ENCODE measurements around the gene CSNK2B. TPM values are rescaled to one million over a fixed set of nuclear protein-coding genes. Genes with fewer than 3 reads are reported as not detected.

Gene CSNK2B
- total and polyA plus RNA-seq, 9 of the 15 experiments (the other 6 are each of a cell fraction or from before 2014, with no cell fraction given): 120 to 1,126 (median 529) TPM

DNA sequence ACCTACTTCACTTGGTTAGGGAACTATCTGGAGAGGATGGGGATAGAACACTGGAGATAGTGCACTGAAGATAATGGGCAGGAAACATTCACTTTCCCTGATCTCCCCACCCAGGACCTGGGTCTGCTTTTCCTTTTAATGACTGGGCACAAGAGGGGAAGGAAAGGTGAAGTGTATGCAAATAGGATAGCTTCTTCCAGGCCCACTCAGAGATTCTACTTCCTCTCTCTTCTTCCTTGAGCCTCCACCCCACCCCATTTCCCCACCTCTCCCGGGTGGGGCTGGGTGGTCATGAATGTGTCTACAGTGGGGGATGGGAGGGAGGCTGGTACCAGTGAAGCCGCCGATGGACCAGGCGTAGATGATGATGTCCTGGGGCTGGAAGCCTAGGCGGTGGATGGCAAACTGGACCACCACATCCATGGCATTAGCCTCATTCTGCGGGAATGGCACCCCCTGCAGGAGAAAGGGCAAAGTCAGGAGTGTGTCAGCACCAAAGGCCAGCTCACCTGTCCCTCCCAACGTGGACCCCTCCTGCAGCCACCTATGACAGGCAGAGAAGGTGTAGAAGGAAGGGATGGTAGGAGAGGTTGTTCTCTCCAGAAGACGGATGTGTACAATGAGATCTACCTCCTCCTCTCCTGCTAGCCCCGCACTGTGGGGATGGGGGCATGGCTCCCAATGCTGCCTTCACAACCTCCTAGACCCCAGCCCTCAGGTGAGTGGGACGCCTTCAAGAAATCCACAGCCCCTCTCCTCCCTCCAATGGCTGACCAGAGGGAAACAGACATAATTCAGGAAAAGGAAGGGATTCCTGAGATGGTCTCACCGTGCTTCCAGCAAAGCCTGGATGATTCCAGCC lies 23.6 kb downstream of the CSNK2B start (continued):
- no peak for TF ChIP-seq SIN3B (IDR thresholded peaks at IDR 0.05; ENCODE audit: low read depth)
- no peak for TF ChIP-seq FIP1L1 (IDR thresholded peaks at IDR 0.05; ENCODE audit: low read depth, low read length, poor library complexity, severe bottlenecking)
- no peak for TF ChIP-seq ZNF444 (CRISPR knock-in tag; IDR thresholded peaks at IDR 0.05)
- TF ChIP-seq, protein P1, sequence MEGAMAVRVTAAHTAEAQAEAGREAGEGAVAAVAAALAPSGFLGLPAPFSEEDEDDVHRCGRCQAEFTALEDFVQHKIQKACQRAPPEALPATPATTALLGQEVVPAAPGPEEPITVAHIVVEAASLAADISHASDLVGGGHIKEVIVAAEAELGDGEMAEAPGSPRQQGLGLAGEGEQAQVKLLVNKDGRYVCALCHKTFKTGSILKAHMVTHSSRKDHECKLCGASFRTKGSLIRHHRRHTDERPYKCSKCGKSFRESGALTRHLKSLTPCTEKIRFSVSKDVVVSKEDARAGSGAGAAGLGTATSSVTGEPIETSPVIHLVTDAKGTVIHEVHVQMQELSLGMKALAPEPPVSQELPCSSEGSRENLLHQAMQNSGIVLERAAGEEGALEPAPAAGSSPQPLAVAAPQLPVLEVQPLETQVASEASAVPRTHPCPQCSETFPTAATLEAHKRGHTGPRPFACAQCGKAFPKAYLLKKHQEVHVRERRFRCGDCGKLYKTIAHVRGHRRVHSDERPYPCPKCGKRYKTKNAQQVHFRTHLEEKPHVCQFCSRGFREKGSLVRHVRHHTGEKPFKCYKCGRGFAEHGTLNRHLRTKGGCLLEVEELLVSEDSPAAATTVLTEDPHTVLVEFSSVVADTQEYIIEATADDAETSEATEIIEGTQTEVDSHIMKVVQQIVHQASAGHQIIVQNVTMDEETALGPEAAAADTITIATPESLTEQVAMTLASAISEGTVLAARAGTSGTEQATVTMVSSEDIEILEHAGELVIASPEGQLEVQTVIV (CRISPR knock-in tag; IDR thresholded peaks at IDR 0.05; ENCODE audit: borderline replicate concordance): no peak
- no peak for TF ChIP-seq ZNF239 (CRISPR knock-in tag; IDR thresholded peaks at IDR 0.05)
- TF ChIP-seq, protein P2, sequence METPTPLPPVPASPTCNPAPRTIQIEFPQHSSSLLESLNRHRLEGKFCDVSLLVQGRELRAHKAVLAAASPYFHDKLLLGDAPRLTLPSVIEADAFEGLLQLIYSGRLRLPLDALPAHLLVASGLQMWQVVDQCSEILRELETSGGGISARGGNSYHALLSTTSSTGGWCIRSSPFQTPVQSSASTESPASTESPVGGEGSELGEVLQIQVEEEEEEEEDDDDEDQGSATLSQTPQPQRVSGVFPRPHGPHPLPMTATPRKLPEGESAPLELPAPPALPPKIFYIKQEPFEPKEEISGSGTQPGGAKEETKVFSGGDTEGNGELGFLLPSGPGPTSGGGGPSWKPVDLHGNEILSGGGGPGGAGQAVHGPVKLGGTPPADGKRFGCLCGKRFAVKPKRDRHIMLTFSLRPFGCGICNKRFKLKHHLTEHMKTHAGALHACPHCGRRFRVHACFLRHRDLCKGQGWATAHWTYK (CRISPR knock-in tag; IDR thresholded peaks at IDR 0.05): 0 out of 2 replicates have a peak, but pooled peaks have one; percentile 11
- no peak for TF ChIP-seq SAFB (IDR thresholded peaks at IDR 0.05; ENCODE audit: borderline replicate concordance, low read depth, low read length)
- TF ChIP-seq, protein P3, sequence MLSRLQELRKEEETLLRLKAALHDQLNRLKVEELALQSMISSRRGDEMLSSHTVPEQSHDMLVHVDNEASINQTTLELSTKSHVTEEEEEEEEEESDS (CRISPR knock-in tag; IDR thresholded peaks at IDR 0.05): no peak
- no peak for TF ChIP-seq ZNF780A (CRISPR knock-in tag; IDR thresholded peaks at IDR 0.05)
- TF ChIP-seq SAP30 (IDR thresholded peaks at IDR 0.05; ENCODE audit: borderline replicate concordance, insufficient read depth, low read depth, low read length, poor library complexity, severe bottlenecking): no peak
- no peak for TF ChIP-seq ETS2 (tag; IDR thresholded peaks at IDR 0.05; ENCODE audit: borderline replicate concordance, poor library complexity, severe bottlenecking)
- TF ChIP-seq ZNF785 (CRISPR knock-in tag; IDR thresholded peaks at IDR 0.05): no peak
- TF ChIP-seq KLF1 (tag; IDR thresholded peaks at IDR 0.05): no peak
- TF ChIP-seq HNRNPLL (IDR thresholded peaks at IDR 0.05; ENCODE audit: low read depth, low read length, poor library complexity, severe bottlenecking): no peak
- 0 out of 4 replicates have a peak, but pooled peaks of 1 of the 2 experiments have one; percentile 48 for TF ChIP-seq RCOR1 (IDR thresholded peaks at IDR 0.05; ENCODE audit: borderline replicate concordance in 1 of 2, low read depth in 2 of 2, low read length in 2 of 2)
- TF ChIP-seq POU5F1 (IDR thresholded peaks at IDR 0.05; ENCODE audit: borderline replicate concordance, low read depth, low read length, partially characterized antibody): no peak
- TF ChIP-seq, protein P4, sequence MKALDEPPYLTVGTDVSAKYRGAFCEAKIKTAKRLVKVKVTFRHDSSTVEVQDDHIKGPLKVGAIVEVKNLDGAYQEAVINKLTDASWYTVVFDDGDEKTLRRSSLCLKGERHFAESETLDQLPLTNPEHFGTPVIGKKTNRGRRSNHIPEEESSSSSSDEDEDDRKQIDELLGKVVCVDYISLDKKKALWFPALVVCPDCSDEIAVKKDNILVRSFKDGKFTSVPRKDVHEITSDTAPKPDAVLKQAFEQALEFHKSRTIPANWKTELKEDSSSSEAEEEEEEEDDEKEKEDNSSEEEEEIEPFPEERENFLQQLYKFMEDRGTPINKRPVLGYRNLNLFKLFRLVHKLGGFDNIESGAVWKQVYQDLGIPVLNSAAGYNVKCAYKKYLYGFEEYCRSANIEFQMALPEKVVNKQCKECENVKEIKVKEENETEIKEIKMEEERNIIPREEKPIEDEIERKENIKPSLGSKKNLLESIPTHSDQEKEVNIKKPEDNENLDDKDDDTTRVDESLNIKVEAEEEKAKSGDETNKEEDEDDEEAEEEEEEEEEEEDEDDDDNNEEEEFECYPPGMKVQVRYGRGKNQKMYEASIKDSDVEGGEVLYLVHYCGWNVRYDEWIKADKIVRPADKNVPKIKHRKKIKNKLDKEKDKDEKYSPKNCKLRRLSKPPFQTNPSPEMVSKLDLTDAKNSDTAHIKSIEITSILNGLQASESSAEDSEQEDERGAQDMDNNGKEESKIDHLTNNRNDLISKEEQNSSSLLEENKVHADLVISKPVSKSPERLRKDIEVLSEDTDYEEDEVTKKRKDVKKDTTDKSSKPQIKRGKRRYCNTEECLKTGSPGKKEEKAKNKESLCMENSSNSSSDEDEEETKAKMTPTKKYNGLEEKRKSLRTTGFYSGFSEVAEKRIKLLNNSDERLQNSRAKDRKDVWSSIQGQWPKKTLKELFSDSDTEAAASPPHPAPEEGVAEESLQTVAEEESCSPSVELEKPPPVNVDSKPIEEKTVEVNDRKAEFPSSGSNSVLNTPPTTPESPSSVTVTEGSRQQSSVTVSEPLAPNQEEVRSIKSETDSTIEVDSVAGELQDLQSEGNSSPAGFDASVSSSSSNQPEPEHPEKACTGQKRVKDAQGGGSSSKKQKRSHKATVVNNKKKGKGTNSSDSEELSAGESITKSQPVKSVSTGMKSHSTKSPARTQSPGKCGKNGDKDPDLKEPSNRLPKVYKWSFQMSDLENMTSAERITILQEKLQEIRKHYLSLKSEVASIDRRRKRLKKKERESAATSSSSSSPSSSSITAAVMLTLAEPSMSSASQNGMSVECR (CRISPR knock-in tag; IDR thresholded peaks at IDR 0.05): 0 out of 2 replicates have a peak, but pooled peaks have one; percentile 48
- no peak for TF ChIP-seq ETV5 (CRISPR knock-in tag; IDR thresholded peaks at IDR 0.05; ENCODE audit: low read depth)
